Activated CD4-positive, alpha-beta memory T cell treated with anti-CD3 and anti-CD28 coated beads for 36 hours (primary cell): ENCODE measurements around the gene MAST1. TPM values are rescaled to one million over a fixed set of nuclear protein-coding genes. Genes with fewer than 3 reads are reported as not detected.
"Not testable (repeated sequence)": the region's sequence is repeated elsewhere in the genome, so short reads cannot be mapped to it uniquely, and the experiment has no call there.

Source experiments
- CTCF ChIA-PET: fragments of 350-600 bp; sonication (Branson Sonifier 250); formaldehyde crosslinking; loops from one replicate; lab custom pipeline; 2021; ENCODE audit warnings: antibody characterized with exemption, inconsistent platforms; lab: Charles Lee
- POLR2A ChIA-PET: fragments of 350-600 bp; sonication (Branson Sonifier 250); formaldehyde crosslinking; loops from one replicate; lab custom pipeline; 2021; ENCODE audit warnings: antibody characterized with exemption; lab: Charles Lee
- DNase-seq: peaks from one replicate; pipeline ENCODE4 v3.0.0-alpha.2; 2020
- H3K27ac Mint-ChIP-seq: one replicate; pipeline ENCODE4 v1.8.0; 2021; ENCODE audit warnings: mixed read lengths
- H3K27me3 Mint-ChIP-seq: one replicate; pipeline ENCODE4 v1.8.0; 2021; ENCODE audit warnings: mixed read lengths
- H3K36me3 Mint-ChIP-seq: one replicate; pipeline ENCODE4 v1.8.0; 2021; ENCODE audit warnings: mixed read lengths
- H3K4me1 Mint-ChIP-seq: one replicate; pipeline ENCODE4 v1.8.0; 2021; ENCODE audit warnings: low read depth, mixed read lengths
- H3K4me3 Mint-ChIP-seq: one replicate; pipeline ENCODE4 v1.8.0; 2021; ENCODE audit warnings: mild to moderate bottlenecking, mixed read lengths
- H3K9me3 Mint-ChIP-seq: one replicate; pipeline ENCODE4 v1.8.0; 2021; ENCODE audit warnings: mixed read lengths
- intact Hi-C: fragments of 100-400 bp; cut with micrococcal nuclease; formaldehyde crosslinking; loops from one replicate; pipeline ENCODE4 v1.15.1; 2023
- total RNA-seq, 2 experiments: library from RNA; stranded (reverse); gene quantifications; one replicate each; pipeline ENCODE4 v1.2.3, GENCODE V29; 2021

The MAST1 gene
- total RNA-seq, 2 experiments from 2014 or later: 1.7 to 2.3 TPM

- ChIA-PET CTCF (interaction anchor here (0.6 to 18.0 kb wide), 6 partner anchors 11 to 60 kb away, joined by 3 to 636 read pairs (median 4); partner anchors contain the start of genes GET3, HOOK2 and TRIR), POLR2A (interaction anchor here (0.7 to 5.5 kb wide), 11 partner anchors 8 to 361 kb away, joined by 3 to 89 read pairs (median 17); partner anchors contain the start of genes PRDX2, RNASEH2A, THSD8 and TNPO2)
- Mint-ChIP-seq H3K27me3 (no peaks in the 10 kb centered on the region), H3K4me1 (peaks cover 24% of the 10 kb centered on the region), H3K36me3 (peaks cover 32% of the 10 kb centered on the region), H3K9me3 (no peaks in the 10 kb centered on the region), H3K4me3 (peak overlapping the region; percentile 94), H3K27ac (peak overlapping the region; percentile 99)
- intact Hi-C loops: loop anchor here (5.0 kb wide), 5 partner anchors 71 to 1054 kb away; partner anchors contain the start of genes IER2, STX10, TNPO2 and ZNF490
- peak; percentile 95 for DNase-seq
Measured at GRCh38 chr19:12793290-12794195, 44.8 kb upstream of the MAST1 start.

GRCh38 chr19:12794196-12794941, 43.9 kb upstream of the MAST1 start:
- Mint-ChIP-seq H3K4me1 (peaks cover 24% of the 10 kb centered on the region), H3K4me3 (peak overlapping the region; percentile 81), H3K36me3 (peaks cover 30% of the 10 kb centered on the region), H3K27ac (peak overlapping the region; percentile 92), H3K9me3 (no peaks in the 10 kb centered on the region), H3K27me3 (no peaks in the 10 kb centered on the region)
- intact Hi-C loops: loop anchor here (5.0 kb wide), 5 partner anchors 72 to 1053 kb away; partner anchors contain the start of genes IER2, STX10, TNPO2 and ZNF490
- POLR2A ChIA-PET: interaction anchor here (0.7 to 5.5 kb wide), 4 partner anchors 11 to 130 kb away, joined by 3 to 89 read pairs (median 20); no protein-coding TSS in a partner anchor
- DNase-seq: peak; percentile 21
- CTCF ChIA-PET: interaction anchor here (0.9 to 18.0 kb wide), 6 partner anchors 12 to 55 kb away, joined by 3 to 636 read pairs (median 30); partner anchors contain the start of genes HOOK2 and RNASEH2A

- Mint-ChIP-seq H3K4me1 (peaks cover 24% of the 10 kb centered on the region), H3K36me3 (peaks cover 36% of the 10 kb centered on the region), H3K9me3 (no peaks in the 10 kb centered on the region), H3K4me3 (peak overlapping the region; percentile 81), H3K27ac (peak overlapping the region; percentile 92), H3K27me3 (no peaks in the 10 kb centered on the region)
- ChIA-PET POLR2A (interaction anchor here (0.7 to 5.5 kb wide), 4 partner anchors 12 to 130 kb away, joined by 3 to 89 read pairs (median 20); no protein-coding TSS in a partner anchor), CTCF (interaction anchor here (1.3 to 18.0 kb wide), 10 partner anchors 11 to 123 kb away, joined by 4 to 636 read pairs (median 10); partner anchors contain the start of genes DHPS, HOOK2, RNASEH2A and TRIR)
- DNase-seq: no peak
- intact Hi-C loops: loop anchor here (5.0 kb wide), 5 partner anchors 73 to 1052 kb away; partner anchors contain the start of genes IER2, STX10, TNPO2 and ZNF490
Measured at GRCh38 chr19:12794971-12795381, 43.3 kb upstream of the MAST1 start.

- Mint-ChIP-seq H3K4me3 (peak overlapping the region; percentile 62), H3K27ac (peak overlapping the region; percentile 83), H3K36me3 (peaks cover 36% of the 10 kb centered on the region), H3K4me1 (peaks cover 35% of the 10 kb centered on the region), H3K27me3 (no peaks in the 10 kb centered on the region), H3K9me3 (no peaks in the 10 kb centered on the region)
- peak; percentile 84 for DNase-seq
- ChIA-PET POLR2A (interaction anchor here (0.8 to 2.9 kb wide), 9 partner anchors 10 to 39 kb away, joined by 3 to 19 read pairs (median 5); partner anchors contain the start of gene RNASEH2A), CTCF (interaction anchor here (0.6 to 18.0 kb wide), 31 partner anchors 9 to 464 kb away, joined by 3 to 636 read pairs (median 4); partner anchors contain the start of genes DHPS, GCDH, GET3 and HOOK2)
- intact Hi-C loops: loop anchor here (1.0 kb wide), 3 partner anchors 19 to 36 kb away; no protein-coding TSS in a partner anchor
Measured at GRCh38 chr19:12796146-12797071, 41.9 kb upstream of the MAST1 start.

GRCh38 chr19:12797141-12797587, 41.2 kb upstream of the MAST1 start:
- Mint-ChIP-seq H3K4me3 (no peak overlapping the region), H3K4me1 (peaks cover 36% of the 10 kb centered on the region), H3K27ac (peak overlapping the region; percentile 83), H3K27me3 (no peaks in the 10 kb centered on the region), H3K36me3 (peaks cover 30% of the 10 kb centered on the region), H3K9me3 (no peaks in the 10 kb centered on the region)
- DNase-seq: no peak
- intact Hi-C loops: no loop called here
- CTCF ChIA-PET: interaction anchor here (1.2 to 18.0 kb wide), 12 partner anchors 9 to 135 kb away, joined by 3 to 636 read pairs (median 8); partner anchors contain the start of genes GET3, HOOK2, RNASEH2A and RTBDN
- POLR2A ChIA-PET: interaction anchor here (1.1 kb wide), 1 partner anchor 9 kb away, joined by 3 read pairs; the partner anchor contains the start of gene RNASEH2A

GRCh38 chr19:12797607-12798006, 40.7 kb upstream of the MAST1 start:
- H3K27me3 Mint-ChIP-seq, intact Hi-C loops, H3K4me3 Mint-ChIP-seq, H3K27ac Mint-ChIP-seq, H3K9me3 Mint-ChIP-seq, DNase-seq: not testable (repeated sequence)
- H3K4me1 Mint-ChIP-seq: peaks cover 41% of the 10 kb centered on the region
- ChIA-PET POLR2A (interaction anchor here (1.1 to 1.7 kb wide), 2 partner anchors 9 to 15 kb away, joined by 3 read pairs; partner anchors contain the start of gene RNASEH2A), CTCF (interaction anchor here (1.6 to 18.0 kb wide), 8 partner anchors 9 to 76 kb away, joined by 4 to 636 read pairs (median 19); partner anchors contain the start of genes HOOK2, RNASEH2A and TNPO2)
- peaks cover 27% of the 10 kb centered on the region for H3K36me3 Mint-ChIP-seq

- H3K4me1 Mint-ChIP-seq: peaks cover 34% of the 10 kb centered on the region
- no peak for DNase-seq
- ChIA-PET CTCF (interaction anchor here (1.2 to 18.0 kb wide), 4 partner anchors 8 to 48 kb away, joined by 5 to 636 read pairs (median 192); partner anchors contain the start of genes HOOK2 and JUNB), POLR2A (interaction anchor here (0.9 to 3.1 kb wide), 2 partner anchors 22 to 29 kb away, joined by 3 to 10 read pairs; no protein-coding TSS in a partner anchor)
- H3K9me3 Mint-ChIP-seq: no peaks in the 10 kb centered on the region
- intact Hi-C loops: loop anchor here (5.0 kb wide), 1 partner anchor 37 kb away; the partner anchor contains the start of gene MAST1
- no peak overlapping the region for H3K27ac Mint-ChIP-seq
- no peaks in the 10 kb centered on the region for H3K27me3 Mint-ChIP-seq
- peak overlapping the region; percentile 20 for H3K4me3 Mint-ChIP-seq
- H3K36me3 Mint-ChIP-seq: peaks cover 12% of the 10 kb centered on the region
Measured at GRCh38 chr19:12799742-12800465, 38.4 kb upstream of the MAST1 start.

- no peaks in the 10 kb centered on the region for H3K27me3 Mint-ChIP-seq
- H3K4me3 Mint-ChIP-seq: peak overlapping the region; percentile 88
- CTCF ChIA-PET: interaction anchor here (1.2 to 18.0 kb wide), 4 partner anchors 8 to 47 kb away, joined by 5 to 636 read pairs (median 192); partner anchors contain the start of genes HOOK2 and JUNB
- peaks cover 12% of the 10 kb centered on the region for H3K36me3 Mint-ChIP-seq
- no peaks in the 10 kb centered on the region for H3K9me3 Mint-ChIP-seq
- peaks cover 30% of the 10 kb centered on the region for H3K4me1 Mint-ChIP-seq
- POLR2A ChIA-PET: interaction anchor here (1.1 to 3.1 kb wide), 2 partner anchors 9 to 22 kb away, joined by 3 to 10 read pairs; partner anchors contain the start of gene JUNB
- DNase-seq: no peak
- intact Hi-C loops: loop anchor here (5.0 kb wide), 1 partner anchor 37 kb away; the partner anchor contains the start of gene MAST1
- no peak overlapping the region for H3K27ac Mint-ChIP-seq
Measured at GRCh38 chr19:12800466-12800770, 37.9 kb upstream of the MAST1 start.

- intact Hi-C loops: loop anchor here (5.0 kb wide), 1 partner anchor 36 kb away; the partner anchor contains the start of gene MAST1
- ChIA-PET POLR2A (interaction anchor here (1.1 to 3.1 kb wide), 2 partner anchors 9 to 23 kb away, joined by 3 to 10 read pairs; partner anchors contain the start of gene JUNB), CTCF (interaction anchor here (1.2 to 18.0 kb wide), 4 partner anchors 9 to 47 kb away, joined by 5 to 636 read pairs (median 192); partner anchors contain the start of genes HOOK2 and JUNB)
- Mint-ChIP-seq H3K9me3 (no peaks in the 10 kb centered on the region), H3K27ac (peak overlapping the region; percentile 79), H3K27me3 (no peaks in the 10 kb centered on the region), H3K4me3 (peak overlapping the region; percentile 88), H3K4me1 (peaks cover 26% of the 10 kb centered on the region), H3K36me3 (peaks cover 12% of the 10 kb centered on the region)
- peak; percentile 49 for DNase-seq
Measured at GRCh38 chr19:12800923-12801465, 37.3 kb upstream of the MAST1 start.
